BE2C (cell line): ENCODE results near the gene PAPLN.

Experiments used
- DNase-seq: peaks from one replicate; pipeline ENCODE4 v3.0.0-alpha.2; 2020
- H3K27me3 ChIP-seq: fragments of 250-450 bp; sonication (Bioruptor Pico); 2 replicates; pipeline ENCODE4 v1.5.1; 2020; ENCODE audit warnings: mild to moderate bottlenecking
- H3K36me3 ChIP-seq: fragments of 250-450 bp; sonication (Bioruptor Pico); 2 replicates; pipeline ENCODE4 v1.5.1; 2020; ENCODE audit warnings: mild to moderate bottlenecking
- H3K4me1 ChIP-seq: fragments of 250-450 bp; sonication (Bioruptor Pico); 2 replicates; pipeline ENCODE4 v1.5.1; 2020
- H3K4me3 ChIP-seq: 2 replicates; pipeline ENCODE4 v1.5.1; 2011; ENCODE audit warnings: low read depth, low read length
- H3K9me3 ChIP-seq: fragments of 250-450 bp; sonication (Bioruptor Pico); 2 replicates; pipeline ENCODE4 v1.5.1; 2020
- TF ChIP-seq, protein P1 (sequence below): IDR thresholded peaks from 2 replicates; pipeline ENCODE4 v1.5.1; 2012; ENCODE audit warnings: mild to moderate bottlenecking, low read depth, low read length

The PAPLN gene

DNA sequence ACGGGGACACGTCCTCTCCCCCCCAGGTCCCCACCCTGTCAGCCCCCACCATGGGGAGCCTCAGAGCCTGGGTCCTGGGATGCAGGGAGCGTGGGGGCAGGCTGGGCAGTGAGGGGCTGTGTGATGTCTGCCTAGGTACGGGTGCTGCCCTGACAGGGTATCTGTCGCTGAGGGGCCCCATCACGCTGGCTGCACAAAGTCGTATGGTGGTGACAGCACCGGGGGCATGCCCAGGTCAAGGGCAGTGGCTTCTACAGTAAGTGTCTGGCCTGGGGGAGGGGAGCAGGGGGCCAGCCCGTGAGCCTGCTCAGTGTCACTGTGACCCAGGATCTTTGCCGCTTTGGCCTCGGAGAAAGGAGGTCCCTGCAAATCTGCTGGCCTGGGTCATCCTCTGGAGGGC, 23.3 kb downstream of the PAPLN start:
- H3K4me3 ChIP-seq: no peak overlapping the region
- no peaks in the 10 kb centered on the region for H3K36me3 ChIP-seq
- no peaks in the 10 kb centered on the region for H3K9me3 ChIP-seq
- TF ChIP-seq, protein P1, sequence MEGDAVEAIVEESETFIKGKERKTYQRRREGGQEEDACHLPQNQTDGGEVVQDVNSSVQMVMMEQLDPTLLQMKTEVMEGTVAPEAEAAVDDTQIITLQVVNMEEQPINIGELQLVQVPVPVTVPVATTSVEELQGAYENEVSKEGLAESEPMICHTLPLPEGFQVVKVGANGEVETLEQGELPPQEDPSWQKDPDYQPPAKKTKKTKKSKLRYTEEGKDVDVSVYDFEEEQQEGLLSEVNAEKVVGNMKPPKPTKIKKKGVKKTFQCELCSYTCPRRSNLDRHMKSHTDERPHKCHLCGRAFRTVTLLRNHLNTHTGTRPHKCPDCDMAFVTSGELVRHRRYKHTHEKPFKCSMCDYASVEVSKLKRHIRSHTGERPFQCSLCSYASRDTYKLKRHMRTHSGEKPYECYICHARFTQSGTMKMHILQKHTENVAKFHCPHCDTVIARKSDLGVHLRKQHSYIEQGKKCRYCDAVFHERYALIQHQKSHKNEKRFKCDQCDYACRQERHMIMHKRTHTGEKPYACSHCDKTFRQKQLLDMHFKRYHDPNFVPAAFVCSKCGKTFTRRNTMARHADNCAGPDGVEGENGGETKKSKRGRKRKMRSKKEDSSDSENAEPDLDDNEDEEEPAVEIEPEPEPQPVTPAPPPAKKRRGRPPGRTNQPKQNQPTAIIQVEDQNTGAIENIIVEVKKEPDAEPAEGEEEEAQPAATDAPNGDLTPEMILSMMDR: no peak
- no peaks in the 10 kb centered on the region for H3K4me1 ChIP-seq
- no peaks in the 10 kb centered on the region for H3K27me3 ChIP-seq
- DNase-seq: no peak

DNA sequence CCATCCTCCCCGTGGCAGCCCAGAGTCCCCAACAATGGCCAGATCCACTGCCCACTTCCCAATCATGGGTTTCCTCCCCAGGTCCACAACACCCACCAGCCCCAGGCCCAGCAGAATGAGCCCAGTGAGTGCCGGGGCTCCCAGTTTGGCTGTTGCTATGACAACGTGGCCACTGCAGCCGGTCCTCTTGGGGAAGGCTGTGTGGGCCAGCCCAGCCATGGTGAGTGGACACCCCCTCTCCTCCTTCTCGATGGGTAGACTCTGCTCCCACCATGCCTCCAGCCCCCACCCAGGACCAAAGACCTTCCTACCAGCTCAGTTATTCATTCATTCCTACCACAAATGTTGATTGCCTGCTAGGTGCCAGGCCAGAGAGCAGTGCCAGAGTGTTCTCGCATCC, 23.8 kb downstream of the PAPLN start:
- Histone ChIP-seq H3K4me3 (no peak overlapping the region), H3K9me3 (no peaks in the 10 kb centered on the region), H3K4me1 (no peaks in the 10 kb centered on the region), H3K27me3 (no peaks in the 10 kb centered on the region), H3K36me3 (no peaks in the 10 kb centered on the region)
- no peak for DNase-seq
- TF ChIP-seq, protein P1: no peak

DNA sequence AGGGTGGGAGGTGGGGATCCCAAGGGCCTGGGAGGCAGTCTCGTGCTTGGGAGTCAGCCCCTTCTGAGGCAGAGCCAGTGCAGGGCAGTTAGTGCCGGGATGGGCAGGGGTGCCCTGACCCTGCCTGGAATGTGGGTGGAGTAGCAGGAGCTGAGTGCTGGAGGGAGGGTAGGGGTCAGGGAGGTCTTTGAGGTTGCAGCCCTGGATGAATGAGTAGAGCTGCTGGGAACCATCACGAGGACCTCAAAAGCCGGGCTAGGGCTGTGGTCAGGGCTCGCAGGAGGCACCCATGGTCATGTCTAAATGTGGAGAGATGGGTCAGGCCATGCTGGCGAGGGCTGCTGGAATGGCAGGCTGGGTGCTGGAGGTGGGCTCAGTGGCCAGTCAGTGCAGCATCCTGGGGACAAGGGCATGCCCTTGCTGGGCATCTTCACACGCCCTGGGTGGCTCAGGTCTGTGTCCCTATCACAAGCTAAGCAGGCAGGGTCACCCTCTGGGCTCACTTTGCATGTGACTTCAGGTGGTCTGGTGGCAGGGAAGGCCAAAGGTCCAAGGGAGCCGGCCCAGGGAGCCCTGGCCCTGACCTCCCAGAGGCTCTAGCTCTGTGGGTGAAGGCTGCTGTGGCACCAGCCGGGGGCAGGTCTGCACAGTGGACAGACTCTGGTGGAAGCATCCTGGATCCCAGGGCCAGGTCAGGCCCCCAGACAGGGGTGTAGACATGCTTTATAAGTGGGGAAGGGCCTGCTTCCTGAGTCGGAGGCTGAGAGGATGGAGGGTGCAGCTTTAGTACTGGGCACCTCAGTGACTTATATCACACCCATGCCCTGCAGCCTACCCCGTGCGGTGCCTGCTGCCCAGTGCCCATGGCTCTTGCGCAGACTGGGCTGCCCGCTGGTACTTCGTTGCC, 24.5 kb downstream of the PAPLN start:
- no peak for DNase-seq
- H3K4me1 ChIP-seq: no peaks in the 10 kb centered on the region
- H3K36me3 ChIP-seq: no peaks in the 10 kb centered on the region
- H3K4me3 ChIP-seq: no peak overlapping the region
- no peaks in the 10 kb centered on the region for H3K27me3 ChIP-seq
- no peaks in the 10 kb centered on the region for H3K9me3 ChIP-seq
- TF ChIP-seq, protein P1: no peak

DNA sequence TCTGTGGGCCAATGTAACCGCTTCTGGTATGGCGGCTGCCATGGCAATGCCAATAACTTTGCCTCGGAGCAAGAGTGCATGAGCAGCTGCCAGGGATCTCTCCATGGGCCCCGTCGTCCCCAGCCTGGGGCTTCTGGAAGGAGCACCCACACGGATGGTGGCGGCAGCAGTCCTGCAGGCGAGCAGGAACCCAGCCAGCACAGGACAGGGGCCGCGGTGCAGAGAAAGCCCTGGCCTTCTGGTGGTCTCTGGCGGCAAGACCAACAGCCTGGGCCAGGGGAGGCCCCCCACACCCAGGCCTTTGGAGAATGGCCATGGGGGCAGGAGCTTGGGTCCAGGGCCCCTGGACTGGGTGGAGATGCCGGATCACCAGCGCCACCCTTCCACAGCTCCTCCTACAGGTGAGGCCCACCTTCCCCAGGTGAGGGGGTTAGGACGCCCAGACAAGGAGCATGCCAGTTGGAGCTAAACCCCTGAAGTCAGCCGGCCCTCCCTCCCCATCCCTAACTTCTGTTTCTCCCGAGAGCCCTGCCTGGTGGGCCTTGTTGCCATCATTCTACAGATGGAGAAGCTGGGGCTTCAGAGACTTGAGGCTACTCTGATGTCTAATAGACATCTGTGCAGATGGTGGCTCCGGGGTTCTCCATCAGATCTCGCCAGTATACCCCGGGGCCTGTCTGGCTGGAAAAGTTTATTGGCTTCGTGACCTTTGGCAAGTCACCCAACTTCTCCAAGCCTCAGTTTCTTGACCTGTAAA, 25.3 kb downstream of the PAPLN start:
- Histone ChIP-seq H3K9me3 (no peaks in the 10 kb centered on the region), H3K4me3 (no peak overlapping the region), H3K36me3 (no peaks in the 10 kb centered on the region), H3K27me3 (no peaks in the 10 kb centered on the region), H3K4me1 (no peaks in the 10 kb centered on the region)
- DNase-seq: no peak
- TF ChIP-seq, protein P1: no peak

DNA sequence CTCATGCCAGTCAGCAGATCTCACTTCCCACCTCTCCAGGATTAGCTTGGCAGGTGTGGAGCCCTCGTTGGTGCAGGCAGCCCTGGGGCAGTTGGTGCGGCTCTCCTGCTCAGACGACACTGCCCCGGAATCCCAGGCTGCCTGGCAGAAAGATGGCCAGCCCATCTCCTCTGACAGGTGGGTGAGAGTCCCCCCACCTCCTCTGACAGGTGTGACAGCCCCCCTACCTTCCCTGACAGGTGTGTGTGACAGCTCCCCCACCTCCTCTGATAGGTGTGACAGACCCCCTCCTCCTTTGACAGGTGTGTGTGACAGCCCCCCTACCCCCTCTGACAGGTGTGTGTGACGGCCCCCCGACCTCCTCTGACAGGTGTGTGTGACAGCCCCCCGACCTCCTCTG, 26.3 kb downstream of the PAPLN start:
- no peaks in the 10 kb centered on the region for H3K9me3 ChIP-seq
- H3K36me3 ChIP-seq: no peaks in the 10 kb centered on the region
- no peaks in the 10 kb centered on the region for H3K4me1 ChIP-seq
- H3K4me3 ChIP-seq: no peak overlapping the region
- TF ChIP-seq, protein P1: no peak
- H3K27me3 ChIP-seq: no peaks in the 10 kb centered on the region
- DNase-seq: no peak
